NCI-H2171 (cell line): ENCODE measurements around the gene NBEA.

Experiments
- DNase-seq: peaks from one replicate; lab custom pipeline; 2025; lab: John Stamatoyannopoulos, UW

Gene NBEA

DNA sequence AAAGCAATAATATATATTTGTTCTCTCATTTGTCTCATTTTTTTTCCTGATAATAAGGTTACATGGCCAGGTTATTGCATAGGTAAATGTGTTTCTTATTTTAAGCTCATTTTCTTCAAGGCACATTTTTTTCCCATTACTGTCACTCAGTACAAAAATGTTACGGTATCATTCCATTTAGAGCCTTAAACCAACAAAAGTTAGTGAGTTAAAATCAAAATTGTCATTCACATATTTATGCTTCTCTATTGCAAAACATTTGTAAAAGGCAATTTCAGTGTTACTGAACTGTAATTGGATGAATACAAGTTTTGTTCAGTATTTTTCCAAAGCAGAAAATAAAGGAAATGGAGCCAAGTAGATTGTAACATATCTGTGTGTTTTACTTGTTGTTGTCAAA is 652.0 kb downstream of the NBEA start:
- no peak for DNase-seq

DNA sequence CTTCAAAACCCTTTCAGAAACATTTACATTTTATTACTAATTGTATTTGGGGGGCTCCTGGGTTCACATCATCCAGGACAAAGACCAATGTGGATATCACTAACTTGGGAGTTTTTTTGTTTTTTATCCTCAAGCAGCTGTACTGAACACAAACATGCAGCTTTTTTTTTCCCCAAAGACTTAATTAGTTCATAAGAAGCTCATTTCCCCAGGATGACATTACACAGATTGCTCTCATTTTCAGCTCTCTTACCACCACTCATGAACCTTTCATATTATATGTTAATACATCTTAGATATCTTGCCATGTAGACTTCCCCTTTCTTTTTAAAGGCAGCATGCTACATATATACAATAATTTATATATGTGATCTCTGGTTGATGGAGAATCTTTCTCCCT is 653.1 kb downstream of the NBEA start:
- DNase-seq = no peak

DNA sequence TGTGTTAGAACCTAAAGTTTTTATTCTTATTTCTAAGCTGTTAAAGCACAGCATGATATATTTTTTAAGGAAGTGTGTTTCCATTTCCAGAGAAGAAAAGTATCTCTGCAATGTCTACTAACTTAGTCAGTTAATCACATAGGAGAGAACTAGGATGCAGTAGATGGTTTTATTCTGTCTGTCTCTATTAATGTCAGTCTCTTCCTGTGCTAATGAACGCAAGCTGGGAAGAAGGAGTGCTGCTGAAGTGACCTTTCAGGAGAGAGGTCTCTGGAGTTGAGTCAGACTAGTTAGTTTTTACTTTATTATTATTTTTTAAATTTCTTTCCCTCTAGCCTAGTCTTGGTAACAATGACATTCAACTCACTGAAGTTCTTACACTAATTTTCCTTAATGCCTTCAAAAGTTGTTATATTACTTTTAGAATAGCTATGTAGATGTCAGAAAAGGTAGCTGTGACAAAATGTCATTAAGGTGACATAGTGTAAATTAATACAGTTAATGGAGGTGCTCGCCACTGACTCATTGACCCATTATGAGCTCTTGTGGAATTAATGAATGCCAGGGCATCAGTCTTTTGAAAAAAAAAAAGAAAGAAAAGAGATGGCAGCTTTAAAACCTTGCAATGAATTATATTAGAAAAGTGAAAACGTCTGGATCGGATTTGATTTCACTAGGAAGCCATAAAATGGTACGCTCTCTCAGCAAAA is 654.4 kb downstream of the NBEA start:
- DNase-seq = no peak

DNA sequence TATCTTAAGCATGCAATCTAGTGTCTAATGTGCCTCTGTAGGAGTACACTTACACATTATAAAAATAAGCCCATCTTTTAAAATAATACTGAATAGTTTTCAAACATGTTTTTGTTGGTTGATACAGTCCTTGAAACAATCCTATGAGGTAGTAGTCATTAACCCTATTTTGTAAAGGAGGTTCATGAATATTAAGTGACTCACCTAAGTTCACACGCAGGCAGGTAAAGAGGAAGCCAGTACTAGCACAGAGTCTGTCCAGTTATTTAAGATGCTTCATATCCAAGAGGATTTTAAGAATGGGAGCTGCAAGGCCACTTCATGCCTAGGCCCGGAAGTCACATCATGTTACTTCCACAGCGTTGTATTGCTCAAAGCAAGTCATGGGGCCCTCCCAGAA is 655.4 kb downstream of the NBEA start:
- DNase-seq = no peak

DNA sequence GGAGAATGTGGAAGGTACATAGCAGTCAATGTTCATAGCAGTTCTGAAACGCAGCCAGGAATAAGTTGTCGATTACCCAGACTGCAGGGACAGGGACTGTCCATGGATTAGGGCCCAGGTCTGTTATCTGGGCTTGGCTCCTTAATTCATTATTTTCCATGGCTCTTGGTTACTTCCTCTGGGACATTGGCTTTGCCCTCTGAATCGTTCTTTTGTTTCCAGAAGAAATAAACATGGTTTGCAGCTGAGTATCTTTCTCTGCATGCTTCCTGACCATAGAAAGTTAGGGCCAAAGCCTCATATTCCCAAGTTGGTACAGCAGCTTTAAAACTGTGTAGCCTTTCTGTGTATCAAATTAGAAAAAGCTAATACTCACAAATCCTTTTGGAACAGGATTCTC is 656.2 kb downstream of the NBEA start:
- DNase-seq = no peak

DNA sequence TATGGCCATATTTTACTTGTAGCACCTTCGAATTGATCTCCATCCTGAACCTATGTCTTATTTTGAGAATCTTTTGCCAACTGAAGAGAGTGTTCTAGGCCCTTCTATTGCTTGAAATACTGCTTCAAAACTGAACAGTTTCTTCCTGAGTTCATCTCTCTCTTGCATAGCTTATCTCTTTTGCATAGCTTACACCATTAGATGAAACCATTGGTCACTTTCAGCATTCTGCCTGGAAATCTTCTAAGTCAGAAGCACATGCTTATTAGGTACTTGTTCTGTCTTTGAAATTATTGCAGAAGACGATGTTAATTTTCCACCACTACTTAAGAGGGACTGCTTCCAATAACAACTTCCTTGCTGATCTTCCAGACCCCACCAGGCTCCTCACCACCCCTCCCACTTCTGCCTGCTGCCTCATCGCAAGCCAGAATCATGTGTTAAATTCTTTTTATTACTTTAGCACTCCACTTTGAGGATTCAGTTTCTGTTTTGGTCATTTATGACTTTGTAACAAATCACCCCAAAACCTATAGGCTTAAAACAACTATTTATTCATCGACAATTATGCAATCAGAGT is 656.8 kb downstream of the NBEA start:
- DNase-seq = no peak

DNA sequence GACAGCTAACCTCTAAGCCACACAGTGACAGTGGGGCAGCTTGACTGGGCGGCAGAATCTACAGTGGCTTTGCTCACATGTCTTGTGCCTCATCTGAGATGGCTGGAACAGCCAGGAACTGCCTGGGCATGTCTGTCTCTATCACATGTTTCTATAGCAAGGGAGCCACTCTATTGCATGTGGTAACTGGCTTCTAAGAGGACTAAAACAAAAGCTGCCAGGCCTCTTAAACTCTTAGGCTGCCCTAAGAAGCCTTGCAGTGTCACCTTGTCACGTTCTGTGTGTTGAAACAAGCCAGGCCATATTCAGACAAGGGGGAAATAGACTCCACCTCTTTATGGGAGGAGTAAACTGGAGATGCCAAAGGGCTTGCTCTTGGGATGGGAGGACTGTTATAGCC is 657.3 kb downstream of the NBEA start:
- no peak for DNase-seq

DNA sequence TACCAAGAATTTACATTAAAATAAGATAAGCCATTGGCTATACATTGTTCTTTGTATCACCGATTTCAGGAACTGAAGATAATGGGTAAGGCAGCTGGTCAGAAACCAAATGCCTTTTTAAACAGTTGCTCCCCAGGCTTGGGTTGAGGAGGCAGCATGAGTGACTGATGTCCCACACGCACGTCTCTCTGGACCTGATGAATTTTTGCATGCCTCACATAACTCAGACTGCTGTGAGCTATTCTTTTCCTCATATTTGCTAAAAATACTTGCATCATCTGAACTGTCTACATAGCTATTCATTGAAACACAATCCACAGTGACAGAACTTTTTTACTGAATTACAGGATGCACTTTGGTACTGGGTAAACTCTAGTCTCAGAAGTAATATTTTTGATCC is 658.1 kb downstream of the NBEA start:
- no peak for DNase-seq

DNA sequence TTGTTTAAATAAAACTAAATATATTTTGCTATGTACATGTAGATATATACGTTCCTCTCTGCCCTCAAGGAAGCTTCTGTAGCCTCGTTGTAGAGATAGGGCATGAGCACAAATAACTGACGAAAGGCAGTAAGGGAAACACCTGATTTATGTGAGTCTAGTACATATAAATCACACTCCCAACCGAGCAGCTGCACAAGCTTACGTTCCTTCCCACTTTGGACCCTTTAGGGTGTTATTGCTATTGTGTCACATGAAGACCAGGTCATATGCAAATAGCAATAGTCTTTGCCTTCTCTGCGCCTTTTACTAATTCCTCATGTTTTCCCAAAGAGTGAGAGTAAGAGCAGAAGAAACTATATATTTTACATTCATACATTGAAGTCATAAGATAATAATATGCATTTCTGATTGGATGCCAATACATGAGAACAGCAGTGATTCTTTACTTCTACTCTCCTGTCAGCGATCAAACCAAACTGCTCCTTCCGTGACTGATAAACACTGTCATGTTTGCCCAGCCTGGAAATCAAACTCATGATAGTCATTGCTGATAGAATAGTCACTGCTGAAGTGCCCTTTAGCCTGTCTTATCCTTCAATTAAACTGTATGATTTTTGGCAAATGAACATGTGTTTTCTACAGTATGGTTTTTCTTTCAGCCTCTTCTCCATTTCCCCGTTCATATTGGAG is 661.7 kb downstream of the NBEA start:
- DNase-seq = no peak

DNA sequence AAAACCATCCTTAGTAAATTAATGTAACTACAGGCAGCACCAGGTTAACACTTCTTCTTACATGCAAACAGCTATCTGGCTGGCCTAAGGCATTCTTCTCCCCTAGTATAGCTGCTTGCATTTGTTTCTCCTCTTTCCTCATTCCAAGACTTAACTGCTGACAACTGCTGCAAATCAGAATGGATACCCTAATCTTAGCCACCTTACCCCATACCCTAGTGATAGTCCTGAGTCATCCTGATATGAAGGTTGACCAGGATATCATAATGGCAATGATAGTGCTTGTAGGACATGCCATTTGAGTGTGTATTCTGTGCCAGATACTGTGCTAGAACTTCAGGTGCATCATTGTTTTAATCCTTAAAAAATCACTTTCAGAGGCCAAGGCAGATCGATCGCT is 672.6 kb downstream of the NBEA start:
- no peak for DNase-seq

DNA sequence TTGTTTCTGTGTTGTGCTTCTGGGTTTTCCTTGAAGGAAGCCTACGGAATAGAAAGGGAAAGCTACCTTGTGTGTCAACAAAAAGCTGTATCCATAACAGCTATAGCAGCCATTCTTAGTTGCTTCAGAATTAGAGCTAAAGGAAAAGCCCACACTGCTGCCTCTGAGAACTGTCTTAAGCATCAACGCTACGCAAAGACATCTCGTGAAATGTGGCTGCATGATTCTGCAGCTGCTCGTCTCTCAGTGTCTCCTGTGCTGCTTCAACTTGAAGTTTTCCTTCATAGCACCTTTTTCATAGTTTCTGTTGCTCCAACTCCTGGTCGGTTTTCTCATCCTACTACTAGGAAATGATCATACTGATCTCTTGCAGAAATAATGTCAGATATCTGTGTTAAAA is 675.4 kb downstream of the NBEA start:
- DNase-seq = no peak

DNA sequence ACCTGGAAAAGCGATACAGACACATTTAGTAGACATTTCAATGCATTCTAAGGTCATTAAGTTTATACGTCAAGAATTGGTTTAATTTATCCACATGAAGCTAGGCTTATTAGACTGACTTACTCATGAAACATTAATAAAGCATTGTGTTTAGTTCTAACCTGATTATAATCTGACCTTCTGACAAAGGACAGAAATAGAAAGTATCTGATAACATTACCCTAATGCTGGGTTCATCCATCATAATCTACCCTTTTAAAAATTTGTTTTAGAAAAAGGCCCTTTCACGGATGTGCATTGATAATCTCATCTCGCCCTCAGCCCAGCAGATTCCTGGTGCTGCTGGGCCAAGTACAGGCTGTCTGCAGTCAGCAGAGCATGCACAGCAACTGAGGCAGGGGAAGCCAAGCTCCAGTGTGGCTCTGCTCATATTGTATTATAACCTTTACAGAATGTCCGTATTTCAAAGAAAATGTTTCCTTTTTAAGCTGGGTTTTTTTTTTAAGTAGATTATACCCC is 676.6 kb downstream of the NBEA start:
- DNase-seq = no peak

DNA sequence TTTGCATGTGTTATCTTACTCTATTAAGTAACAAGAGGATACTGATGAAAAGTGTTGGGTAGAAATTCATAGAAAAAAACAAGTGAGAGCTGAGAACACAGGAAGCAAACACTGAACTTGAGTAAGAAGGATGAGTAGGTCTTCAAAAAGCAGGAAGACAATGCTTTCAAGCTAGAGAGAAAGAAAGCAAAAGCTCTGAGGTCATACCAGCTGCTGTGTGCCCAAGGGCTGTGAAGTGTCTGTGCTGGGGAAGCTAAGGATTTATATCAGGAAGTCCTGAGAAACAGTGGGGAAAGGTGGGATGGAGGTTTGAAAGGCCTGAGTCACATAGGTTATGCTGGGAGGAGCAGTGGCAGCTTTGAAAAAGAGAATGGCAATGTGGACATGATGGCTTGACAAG is 679.9 kb downstream of the NBEA start:
- DNase-seq = no peak

DNA sequence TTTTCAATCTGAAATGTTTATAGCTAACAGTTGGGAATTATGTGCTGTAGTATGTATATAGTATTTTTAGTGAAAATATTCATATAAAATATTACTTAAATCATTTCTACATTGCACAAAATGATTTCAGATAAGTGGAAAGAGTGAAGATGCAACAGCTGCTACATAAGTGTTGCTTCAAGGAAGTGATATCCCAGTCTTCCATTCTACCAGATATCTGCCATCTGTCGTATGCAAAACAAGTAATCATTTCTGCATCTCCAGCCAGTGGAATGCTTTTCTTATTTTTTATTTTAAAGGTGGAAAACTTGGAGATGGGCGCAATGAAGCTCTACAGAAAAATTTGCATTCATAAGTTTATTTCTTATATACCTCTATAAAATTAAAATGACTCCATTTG is 687.0 kb downstream of the NBEA start:
- DNase-seq = peak; percentile 28

DNA sequence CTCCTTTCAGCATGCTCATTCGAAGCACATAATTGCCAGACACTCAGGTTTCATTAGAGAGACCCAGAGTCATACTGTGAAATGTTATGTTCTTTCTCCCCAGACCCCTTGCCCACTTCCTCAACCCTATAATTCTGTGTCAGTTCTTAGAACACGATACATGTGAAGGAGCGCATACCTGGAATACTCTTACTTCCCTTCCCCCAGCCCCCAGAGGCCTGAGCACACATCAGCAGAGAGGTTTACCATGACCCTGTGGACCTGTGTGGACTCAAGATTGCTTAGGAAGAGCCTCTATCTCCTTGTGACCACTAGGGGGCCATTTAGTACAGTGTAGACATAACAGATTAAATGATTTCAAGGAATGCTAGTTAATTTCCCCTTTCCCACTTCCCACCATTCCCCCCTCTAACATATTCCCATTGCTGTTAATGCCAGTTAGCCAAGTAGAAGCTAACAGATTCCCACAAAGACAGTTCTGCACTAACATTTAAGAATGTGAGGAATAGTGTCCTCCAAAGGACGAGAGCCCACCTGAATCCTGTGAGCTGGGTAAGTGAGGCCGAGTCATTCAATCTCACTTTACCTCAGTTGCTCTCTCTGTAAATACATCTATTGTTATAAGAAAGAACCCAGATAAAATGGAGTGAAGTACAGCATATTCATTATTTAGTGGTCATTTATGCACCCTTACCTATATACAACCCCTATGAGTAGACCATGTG is 688.6 kb downstream of the NBEA start:
- DNase-seq = no peak

DNA sequence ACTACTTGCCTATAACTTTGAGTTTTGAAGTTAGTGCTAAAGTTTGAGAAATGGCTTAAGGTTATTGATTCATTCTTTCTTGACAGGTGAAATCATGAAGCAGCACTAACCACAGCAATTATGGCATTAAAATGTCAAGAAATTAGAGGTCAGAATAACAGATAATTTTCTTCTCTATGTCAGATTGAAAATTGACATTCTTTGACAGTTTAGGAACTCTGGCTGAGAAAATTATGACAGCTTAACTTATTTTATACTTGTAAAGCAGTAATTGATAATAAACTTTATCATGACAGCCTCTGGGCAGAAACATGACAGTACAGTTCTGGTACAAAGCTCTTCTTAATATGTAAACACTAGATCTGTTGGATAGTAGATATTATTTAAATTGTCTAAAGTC is 689.6 kb downstream of the NBEA start:
- no peak for DNase-seq

DNA sequence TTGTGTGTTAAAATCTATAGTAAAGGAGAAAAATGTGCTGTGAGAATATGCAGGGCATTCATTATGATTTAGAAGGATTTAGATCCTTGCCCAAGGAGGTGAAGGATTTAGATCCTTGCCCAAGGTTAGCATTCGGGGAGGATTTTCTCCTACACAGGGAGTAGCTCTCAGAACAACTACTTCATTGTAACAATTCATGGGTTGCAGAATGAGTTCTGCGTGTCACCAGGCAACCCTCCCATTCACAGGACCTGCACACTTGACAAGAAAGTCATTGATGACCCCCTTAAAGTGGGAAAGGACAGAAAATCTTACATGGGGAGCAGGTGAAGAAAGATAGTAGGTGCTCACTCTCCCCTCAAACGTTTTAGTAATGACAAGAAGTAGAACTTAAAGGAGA is 701.6 kb downstream of the NBEA start:
- DNase-seq = no peak

DNA sequence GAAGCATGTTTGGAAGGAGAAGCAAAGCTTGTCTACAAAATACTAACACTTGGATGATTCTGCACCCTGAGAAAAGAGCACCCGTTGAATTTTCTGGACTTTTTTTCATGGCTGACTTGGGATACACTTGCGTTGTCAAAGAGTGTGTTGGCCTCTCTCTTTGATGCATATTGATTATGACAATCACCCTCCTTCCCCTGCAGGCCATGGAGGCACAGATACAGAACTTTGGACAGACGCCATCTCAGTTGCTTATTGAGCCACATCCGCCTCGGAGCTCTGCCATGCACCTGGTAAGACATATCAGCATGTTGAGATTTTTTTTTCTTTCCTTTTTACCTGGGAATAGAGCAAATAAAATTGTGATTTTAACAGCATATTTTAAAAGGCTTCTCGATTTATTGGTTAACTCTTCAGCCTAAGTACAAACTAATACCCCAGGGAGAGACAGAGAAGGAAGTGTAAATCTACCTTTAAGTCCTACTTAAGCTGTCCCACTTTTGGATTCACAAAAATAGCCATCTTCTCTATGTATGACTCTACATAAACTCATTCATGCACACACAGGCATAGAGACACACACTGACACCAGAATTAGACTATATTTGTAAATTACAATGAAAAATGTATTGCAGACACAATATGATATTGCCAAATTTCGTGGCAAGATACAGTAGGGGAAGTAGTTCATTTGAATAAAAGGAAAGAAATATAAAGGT is 704.1 kb downstream of the NBEA start:
- no peak for DNase-seq

DNA sequence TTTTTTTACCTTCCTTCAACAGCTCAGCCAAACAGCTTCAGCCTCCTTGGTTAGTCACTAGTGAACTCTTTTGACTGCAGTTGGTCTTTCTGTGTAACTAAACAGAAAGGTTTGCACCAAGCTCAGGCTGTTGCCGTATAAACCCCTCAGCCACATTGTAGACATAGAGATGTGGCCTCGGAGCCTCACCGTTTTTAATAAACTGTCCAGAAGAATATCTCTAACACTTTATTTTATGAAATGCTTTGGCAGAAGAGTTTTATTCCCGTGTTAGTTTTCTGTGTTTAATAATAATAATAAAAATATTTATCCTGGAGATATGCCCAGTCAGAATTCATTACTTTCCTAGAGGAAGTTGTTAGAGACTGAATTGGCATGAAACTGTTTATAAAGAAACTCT is 706.1 kb downstream of the NBEA start:
- DNase-seq = no peak

DNA sequence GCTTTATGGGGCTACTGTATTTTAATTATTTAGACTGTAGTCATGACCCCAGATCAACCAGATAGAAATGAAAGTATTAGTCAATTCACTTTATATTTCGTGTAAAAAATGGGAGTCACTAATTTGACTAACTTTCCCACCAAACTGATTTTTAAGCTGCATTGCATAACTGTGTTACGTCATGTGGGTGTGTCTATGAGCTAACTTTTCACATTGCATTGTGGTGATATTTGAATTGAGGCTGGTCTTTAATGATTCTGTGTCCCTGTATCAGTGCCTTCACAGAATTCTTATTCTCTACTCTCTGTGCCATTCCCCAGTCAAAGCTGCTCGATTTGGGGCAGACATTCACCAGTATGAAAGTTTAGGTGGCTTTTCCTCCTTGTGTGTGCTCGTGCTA is 707.1 kb downstream of the NBEA start:
- no peak for DNase-seq

DNA sequence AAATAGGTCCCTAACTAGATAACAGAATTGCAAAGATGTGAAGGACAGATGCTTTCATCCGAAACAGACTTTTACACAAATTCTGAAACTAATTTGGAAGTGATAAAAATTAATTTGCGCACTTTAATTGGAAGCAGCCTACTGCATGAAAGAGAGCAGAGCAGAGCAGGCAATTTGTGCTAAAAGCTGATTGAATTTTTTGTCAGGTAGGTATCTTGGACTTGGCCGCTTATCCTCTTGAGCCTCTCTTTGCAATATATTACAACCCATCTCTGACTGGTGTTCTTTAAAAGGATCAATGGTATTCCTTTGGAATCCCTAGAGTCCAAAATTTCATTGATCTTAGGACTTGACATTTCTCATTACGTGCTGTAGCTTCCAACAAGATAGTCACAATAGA is 717.7 kb downstream of the NBEA start:
- DNase-seq = no peak

DNA sequence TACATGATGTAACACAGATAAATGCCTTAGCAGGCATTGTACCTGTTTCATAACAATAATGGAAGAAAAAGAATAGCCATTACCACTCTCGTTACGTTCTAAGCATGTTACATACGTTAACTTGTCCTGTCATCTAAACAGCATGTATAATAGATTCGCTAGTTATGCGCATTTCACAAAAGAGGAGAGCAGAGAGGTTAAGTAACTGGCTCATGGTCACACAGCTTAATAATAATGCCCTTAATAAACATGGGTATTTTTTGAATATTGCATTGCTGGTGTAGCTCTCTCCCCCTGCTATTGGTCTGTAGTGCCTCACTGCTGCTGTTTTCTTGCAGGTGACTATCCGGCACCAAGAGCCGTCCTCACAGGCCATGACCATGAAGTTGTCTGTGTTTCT is 722.7 kb downstream of the NBEA start:
- DNase-seq = no peak
